HG02763 (cell line): Measurements from ENCODE around the gene BPIFA1.

Experiments used
- ATAC-seq: cut with Tn5 transposase; IDR thresholded peaks from one replicate; pipeline ENCODE4 v1.9.1; 2021; ENCODE audit warnings: mild to moderate bottlenecking, moderate library complexity; ENCODE audit not compliant: unreplicated experiment

Gene BPIFA1

DNA sequence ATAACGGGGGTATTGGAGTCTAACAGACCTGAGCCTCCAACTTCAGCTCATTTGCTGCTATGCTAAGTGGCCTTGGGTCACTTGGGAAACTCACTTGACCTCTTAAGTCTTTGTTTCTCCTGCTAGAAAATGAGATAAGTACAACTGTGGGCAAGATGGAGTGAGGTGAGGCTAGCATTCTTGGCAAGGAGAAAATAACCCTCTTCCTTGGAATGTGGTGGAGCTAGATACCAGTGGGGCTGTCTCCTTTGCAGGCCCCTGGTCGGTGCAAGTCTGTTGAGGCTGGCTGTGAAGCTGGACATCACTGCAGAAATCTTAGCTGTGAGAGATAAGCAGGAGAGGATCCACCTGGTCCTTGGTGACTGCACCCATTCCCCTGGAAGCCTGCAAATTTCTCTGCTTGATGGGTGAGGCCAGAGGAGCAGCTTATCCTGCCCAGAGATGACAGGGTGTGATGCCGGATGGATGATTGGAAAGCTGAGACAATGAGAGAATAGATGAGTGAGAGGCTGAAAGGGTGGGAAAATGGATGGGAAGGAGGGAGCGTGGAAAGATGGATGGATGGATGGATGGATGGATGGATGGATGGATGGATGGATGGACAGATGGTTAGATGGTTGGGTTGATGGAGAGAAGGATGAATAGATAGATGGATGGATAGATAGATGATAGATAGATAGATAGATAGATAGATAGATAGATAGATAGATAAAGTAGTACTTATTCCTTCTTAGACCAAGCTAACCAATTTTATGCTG, 4.4 kb downstream of the BPIFA1 start:
- no peak for ATAC-seq

DNA sequence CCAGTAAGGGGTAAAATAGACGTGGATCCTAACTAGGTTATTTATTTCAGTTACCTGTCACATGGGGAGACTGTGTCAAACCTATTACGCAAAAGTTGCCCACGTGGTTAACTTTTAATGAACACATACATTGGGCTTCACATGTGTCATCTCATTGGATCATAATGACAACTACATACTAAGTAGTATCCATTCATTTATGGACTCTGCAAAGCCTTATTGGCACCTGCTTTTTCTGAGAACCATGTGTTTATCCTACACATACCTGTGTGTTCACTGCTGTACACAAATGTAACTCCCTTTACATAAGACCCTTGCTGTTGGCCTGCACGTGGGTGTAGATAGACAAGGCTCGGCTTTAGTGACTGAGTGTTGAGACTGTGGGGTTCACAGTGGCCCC, 5.1 kb downstream of the BPIFA1 start:
- no peak for ATAC-seq

DNA sequence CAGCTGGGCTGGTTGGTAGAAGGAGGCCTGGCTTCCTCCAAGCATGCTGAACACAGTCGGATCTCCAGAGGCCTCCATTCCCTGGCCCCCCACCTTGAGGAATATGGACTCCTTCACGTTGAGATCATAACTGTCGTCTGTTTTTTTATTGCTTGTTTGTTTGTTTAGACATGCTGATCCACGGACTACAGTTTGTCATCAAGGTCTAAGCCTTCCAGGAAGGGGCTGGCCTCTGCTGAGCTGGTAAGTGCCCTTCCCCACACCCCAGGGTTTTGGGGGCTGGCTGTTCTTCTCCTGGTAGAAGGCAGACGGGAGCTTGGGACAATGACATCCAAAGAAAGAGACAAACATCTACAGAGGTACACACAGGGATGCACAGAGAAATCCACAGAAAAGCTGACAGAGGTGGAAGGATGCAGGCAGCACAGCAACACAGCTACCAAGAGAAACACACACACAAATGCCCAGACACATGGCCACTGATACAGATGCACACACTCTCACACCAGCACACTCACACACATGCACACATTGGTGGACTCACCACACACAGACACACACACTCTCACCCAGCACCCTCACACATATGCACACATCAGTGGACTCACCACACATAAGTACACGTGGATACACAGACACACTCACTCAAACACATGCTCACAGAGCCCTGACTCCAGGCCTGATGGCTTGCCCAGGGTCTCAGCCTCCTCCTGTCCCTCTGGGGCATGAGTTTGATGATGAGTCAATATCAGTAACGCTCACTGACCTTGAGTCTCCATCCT, 6.7 kb downstream of the BPIFA1 start:
- ATAC-seq, result no peak

DNA sequence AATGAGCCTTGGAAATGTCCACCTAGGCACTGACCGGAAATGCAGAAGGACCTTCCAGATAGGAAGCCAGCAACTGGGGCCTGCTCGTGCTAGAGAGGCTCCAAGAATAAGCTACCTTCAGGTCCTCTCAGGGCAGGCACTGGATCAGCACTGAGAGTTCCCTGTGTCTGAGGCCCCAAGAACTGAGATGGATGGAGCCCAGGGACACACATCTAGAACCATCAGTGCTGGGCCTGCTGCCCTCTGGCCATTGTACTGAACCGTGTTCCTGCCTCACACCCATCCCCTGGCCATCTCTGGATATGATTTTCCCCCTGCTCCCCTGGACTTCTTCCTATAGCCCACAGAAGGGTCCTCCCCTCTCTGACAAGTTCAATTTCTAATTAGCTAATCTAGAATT, 10.3 kb downstream of the BPIFA1 start:
- ATAC-seq, result no peak

DNA sequence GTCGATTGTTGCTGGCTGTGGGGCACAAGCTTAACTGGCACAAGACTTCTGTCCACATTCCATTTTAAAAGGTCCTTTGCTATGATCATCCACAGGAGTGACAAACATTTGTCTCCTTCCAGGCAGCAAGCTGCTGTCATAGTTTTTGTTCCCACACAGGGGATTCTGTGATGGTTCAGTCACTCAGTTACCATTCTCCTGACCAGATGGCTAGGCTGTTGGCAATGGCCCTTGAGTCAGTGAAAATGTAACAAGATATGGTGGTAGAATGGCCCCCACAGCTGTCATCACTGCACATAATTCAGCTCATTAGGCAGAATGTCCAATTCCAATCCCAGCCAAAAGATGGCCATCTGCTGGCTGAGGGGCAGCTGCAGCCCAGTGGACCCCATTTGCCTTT, 13.7 kb downstream of the BPIFA1 start:
- no peak for ATAC-seq

DNA sequence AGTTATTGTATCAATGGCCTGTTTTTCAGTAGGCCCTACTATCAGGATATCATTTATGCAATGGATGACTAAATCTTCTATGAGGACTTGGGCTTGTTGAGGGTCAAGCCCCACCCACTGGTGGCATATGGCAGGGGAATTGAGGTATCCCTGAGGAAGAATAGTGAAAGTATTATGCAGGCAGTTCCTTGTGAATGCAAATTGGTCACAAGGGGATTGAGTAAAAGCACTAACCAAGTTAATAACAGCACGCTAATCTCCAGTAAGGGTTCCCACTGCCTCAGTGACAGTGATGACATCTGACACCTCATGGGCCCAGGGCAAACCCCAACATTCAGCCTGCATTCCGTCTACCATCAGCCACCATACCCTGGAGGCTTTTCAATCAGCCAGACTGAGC, 14.9 kb downstream of the BPIFA1 start:
- no peak for ATAC-seq

DNA sequence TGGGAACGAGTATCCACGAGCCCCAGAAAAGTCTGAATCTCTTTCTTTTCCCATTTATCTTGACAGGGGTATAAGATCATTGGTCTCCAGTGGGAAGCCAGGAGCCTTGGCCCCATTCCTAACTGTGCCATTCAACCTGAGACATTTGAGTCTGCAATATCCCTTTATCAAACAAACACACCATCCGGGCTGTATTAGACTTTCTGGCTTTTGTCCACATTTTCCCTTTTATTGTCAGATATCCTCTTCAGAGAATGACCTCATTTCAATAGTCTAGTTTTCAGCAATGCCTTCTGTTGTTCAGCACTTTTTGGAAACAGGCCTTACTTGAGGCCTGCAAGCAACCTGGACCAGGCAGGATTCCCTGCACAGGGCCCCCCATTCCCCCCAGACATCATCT, 15.7 kb downstream of the BPIFA1 start:
- no peak for ATAC-seq

DNA sequence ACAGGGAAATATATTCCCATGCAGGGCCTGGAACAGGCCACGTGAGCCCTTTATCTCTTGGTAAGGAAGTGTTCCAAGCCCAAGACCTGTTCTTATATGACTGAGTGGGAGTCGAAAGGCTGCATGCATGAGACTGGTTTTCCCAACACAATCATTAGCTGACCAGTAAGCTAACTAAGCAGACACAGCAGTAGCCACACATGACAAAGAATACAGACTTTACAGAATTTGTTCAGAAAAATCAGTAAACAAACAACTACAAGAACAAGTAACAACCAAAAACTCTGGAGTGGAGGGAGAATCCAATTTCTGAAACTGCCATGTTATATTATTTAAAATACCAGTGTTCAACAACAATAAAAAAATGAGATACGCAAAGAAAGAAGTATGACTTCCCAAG, 16.7 kb downstream of the BPIFA1 start:
- no peak for ATAC-seq

DNA sequence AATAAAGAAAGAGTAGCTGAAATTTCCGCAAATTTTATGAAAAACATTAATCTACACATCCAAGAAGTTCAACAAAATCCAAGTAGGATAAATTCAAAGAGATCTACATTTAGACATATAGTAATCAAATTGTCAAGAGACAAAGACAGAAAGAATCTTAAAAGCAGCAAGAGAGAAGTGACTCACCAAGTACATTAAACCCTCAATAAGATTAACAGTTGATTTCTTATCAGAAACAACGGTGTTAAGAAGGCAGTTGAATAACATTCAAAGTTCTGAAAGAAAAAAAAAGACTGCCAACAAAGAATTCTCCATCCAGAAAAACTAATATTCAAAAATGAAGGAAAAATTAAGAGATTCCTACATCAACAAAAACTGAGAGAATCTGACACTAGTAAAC, 19.2 kb downstream of the BPIFA1 start:
- no peak for ATAC-seq

DNA sequence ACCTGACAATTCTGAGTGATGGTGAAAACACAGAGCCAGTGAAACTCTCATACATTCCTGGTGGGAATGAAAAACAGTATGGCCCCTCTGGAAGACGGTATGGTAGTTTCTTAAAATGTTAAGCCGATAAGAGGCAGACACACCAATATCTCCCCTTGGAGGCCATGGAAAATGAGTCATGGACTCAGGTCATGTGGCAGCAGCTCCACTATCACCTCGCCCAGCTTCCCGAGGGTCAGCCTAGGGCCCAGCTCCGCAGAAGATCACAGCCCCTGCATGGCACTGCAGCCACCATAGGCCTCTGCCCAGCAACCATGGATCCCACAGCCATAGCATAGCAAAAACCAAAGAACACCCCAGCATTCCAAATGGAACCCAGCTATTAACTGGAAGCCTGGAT, 21.4 kb downstream of the BPIFA1 start:
- ATAC-seq, result no peak

DNA sequence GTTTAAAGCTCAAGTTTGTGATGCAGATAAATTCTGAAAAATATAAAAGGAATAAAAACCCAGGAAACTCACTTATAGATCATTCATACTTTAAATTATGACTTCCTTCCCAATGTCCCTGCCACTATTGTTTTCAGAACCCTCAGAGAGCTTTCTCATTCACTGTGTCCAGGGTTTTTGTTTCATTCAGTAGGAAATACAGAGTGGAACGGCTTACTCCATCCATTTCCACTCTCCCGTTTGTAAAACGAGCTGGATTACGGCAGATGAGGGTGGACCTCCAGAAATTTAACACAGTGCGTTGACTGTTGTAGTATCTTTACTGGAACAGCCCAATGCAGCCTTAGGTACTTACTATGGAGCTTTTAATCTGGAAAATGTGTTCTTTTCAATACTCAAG, 23.6 kb downstream of the BPIFA1 start:
- no peak for ATAC-seq

DNA sequence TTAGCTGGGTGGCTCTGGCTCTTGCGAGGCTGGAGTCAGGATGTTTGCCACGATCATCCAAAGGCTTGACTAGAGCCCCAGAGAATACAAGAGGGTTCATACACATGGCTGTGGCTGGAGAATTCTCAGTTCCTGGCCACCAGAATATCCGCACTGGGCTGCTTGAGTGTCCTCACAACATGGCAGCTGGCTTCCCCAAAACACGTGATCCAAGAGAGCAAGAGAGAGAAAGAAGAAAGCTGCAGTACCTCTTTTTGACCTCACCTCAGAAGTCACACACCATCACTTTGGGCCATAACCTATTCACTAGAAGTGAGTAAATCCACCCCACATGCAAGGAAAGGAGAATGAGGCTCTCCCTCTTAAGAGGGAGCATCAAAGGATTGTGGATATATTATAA, 25.7 kb downstream of the BPIFA1 start:
- no peak for ATAC-seq

DNA sequence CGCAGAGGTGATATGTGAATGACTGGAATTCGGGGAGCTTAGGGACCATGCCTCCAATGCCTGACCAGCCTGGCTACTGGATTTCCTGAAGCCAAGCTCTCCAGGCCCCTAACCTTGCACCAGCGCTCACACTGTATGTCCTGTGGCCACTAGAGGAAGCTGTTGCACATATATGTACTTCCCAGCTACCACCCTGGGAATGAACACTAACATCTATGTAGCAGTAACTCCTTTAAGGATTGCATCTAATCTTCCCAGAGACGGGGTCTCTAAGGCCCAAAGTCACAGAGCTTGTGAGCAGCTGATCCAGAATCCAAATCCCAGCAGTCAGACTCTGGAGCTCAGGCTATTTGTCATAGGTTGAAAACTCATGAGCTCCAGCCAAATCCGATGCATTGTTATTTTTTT, 26.9 kb downstream of the BPIFA1 start:
- no peak for ATAC-seq

DNA sequence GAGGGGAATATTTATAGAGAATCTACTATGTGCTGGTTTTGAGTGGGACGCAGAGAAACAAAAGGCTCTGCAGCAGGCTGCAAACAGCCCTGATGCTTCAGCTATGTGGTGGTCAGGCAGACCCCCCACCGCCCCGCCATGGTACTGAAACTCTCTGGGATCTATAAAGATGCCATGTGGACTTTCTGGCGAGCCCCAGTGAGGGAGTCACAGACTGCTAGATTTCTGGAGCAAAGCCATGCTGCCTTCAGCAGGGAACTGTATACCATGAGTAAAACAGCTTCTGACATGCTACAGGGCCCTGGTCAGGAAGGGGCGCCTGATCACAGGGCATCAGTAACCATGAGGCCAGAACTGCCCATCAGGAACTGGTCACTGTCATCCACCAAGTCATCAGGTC, 28.0 kb downstream of the BPIFA1 start:
- ATAC-seq, result no peak

DNA sequence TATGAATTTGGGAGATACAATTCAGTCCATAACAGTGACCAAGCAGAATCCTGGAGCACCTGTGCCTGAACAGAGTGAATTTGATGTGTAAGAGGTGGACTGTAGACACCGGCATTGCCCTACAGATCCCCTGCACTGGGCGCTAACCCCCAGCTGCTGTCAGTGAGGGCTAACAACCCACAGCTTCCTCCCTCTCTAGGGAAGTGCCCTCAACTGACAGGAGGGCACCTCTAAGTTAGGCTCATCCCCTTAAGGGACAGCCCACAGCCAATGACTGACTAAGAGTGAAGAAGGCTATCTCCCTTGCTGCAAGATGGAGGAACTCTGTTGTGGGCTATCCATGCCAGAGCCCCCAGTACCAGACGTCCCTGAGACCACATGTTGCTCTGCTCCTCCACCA, 31.9 kb downstream of the BPIFA1 start:
- ATAC-seq, result no peak

DNA sequence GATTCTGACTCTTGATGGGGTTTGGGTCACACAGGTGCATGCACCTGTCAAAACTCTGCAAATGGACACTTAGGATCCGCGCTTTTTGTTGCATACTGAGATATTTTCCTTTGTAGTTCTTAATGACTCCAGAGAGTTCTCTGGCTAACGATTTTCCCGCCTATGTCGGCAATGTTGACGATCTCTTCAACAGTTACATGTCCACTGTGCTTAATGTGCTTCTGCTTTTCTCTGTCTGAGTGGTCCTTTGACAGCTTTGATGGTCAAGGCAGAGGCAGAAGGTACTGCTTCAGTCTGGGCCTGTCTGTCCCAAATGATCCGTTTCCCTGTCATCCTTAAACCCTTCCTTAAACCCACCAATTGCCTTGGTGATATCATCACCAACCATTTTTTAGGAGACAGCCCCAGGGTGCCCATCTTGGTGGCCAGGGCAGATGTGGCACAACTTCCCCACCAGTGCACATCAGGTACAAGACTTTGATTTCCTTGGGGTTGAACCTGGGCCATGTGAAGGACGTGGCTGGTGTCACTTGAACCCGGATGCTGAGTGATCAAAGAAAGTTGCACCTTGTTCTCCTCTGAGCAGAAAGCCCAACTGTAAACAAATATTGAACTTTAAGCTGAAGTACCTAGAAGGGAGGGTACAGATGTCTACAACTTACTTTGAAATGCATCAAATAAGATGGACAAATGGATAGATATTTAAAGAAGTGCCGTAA, 36.5 kb downstream of the BPIFA1 start:
- ATAC-seq, result no peak

DNA sequence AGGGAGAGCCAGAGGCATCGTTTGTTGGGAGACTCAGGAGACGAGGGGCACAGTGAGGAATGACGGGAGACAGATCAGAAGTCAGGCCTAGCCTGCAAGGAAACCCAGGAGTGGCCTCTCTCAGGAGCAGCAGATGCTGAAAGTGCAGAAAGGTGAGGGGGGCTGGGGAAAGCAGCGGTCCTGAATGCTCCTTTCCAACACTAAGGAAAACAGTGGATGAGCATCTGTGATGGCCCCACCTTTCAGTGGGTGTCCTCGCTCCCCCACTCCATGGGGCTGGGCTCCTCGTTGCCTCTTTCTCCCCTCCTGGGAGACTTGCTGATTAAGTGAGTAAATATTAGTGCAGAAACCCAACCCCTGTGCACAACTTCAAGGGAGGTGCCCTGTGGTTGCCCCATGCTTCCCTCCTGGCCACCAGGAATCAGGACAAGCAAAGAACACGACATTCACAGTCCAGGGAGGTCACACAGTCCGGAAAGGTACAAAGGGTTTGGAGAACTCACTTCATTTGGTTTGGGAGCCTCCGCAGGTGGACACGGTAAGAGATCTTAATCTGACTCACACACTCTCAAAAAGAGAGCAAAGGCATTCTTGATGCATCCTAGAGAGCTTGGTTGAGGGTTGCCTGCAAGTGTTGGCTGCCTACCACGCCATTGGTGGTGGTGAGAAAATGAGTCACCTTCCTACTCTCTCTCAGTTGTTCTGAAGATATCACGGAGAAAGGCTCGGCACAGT, 37.5 kb downstream of the BPIFA1 start:
- ATAC-seq, result no peak

DNA sequence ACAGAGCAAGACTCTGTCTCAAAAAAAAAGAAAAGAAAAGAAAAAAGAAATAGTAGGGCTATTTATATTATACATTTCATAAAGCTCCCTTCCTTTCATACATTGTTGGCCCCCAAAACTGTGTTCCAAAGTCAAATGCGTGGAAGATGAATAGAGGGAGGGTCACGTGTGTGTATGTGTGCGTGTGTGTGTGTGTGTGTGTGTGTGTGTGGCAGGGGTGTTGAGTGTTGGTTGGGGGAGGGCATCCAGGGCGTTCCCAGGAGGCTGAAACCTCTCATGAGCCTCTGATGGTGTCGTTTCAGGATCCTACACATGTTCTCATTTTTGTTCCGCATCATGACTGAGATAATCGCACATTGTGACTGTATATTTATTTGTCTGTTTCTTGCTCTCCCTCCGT, 39.4 kb downstream of the BPIFA1 start:
- ATAC-seq, result no peak

DNA sequence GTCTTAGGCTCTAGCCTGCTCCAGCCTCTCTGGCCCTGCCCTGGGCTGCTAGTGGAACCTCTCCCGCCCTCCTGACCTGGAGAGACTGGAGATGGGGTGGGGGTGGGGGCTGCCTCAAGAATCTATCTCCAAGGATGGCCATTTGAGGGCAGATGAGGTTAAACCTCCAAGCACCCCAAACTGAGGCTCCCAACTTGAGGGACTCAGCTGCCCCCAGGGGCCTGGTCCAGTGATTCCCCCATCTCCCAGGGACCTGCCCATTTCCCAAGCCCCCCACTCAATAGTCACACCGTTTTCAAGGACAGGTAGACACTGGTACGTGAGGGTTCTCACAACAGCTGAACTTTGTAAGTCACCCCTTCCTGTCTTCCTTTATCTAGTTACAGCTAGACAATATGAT, 40.1 kb downstream of the BPIFA1 start:
- ATAC-seq, result no peak

DNA sequence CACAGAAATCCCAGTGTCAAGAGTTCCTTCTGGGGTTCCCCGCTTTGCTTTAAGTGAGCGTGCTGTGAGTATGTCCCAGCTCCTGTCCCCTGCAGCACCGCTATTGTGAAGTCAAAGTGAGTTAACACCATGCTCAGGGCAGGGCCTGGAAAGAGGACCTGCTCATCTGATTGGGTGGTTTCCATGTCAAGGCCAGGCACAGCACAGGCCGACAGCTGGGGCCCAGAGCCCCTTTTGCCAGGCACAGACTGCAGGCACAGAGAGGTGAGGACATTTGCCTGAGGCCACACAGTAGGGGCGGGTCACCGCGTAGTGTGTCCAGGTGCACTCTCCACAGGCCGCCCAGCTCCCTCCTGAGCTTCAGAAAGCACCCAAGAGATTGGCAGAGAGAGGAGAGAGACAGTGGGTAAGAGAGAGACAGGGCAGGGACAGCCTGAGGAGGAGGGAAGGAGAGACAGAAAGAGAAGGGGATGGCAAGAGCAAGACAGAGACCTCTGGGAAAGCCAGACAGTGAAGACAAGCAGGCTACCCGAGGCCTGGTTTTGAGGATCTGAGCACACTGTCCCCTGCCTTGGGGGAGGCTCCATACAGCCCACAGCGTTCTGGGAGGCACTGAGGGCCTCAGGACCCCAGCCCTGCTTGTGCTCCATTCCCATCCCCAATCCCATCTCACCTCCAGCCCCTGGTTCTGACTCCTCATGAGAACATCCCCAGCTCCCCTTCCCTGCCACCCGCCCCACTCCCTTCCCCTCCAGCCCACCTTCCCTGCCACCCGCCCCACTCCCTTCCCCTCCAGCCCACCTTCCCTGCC, 40.7 kb downstream of the BPIFA1 start:
- no peak for ATAC-seq
